Uterus (tissue), 4 donors: ENCODE measurements around the gene EHD3. TPM values are rescaled to one million over a fixed set of nuclear protein-coding genes. Genes with fewer than 3 reads are reported as not detected.

Source experiments
- DNase-seq, 2 donors: peaks; one replicate each; pipeline ENCODE4 v3.0.0-alpha.2; 2019 to 2020
- H3K27ac ChIP-seq, 2 donors: fragments of 200-600 bp; sonication (generic); 1 replicate in 1 of 2; 2 replicates in 1 of 2; pipeline ENCODE4 v1.5.1; 2016 to 2018
- H3K27me3 ChIP-seq, 2 donors: fragments of 200-600 bp; sonication (generic); one replicate each; pipeline ENCODE4 v1.5.1; 2018 to 2019; ENCODE audit warnings: control low read depth in 1 of 2
- H3K36me3 ChIP-seq, 2 donors: fragments of 200-600 bp; sonication (generic); one replicate each; pipeline ENCODE4 v1.5.1; 2019; ENCODE audit warnings: control low read depth in 1 of 2
- H3K4me1 ChIP-seq, 2 donors: fragments of 200-600 bp; sonication (generic); one replicate each; pipeline ENCODE4 v1.5.1; 2018 to 2019; ENCODE audit warnings: control low read depth in 1 of 2
- H3K4me3 ChIP-seq, 2 donors: fragments of 200-600 bp; sonication (generic); 1 replicate in 1 of 2; 2 replicates in 1 of 2; pipeline ENCODE4 v1.5.1; 2018 to 2019; ENCODE audit warnings: mild to moderate bottlenecking in 1 of 2
- H3K9me3 ChIP-seq, 2 donors: fragments of 200-600 bp; sonication (generic); one replicate each; pipeline ENCODE4 v1.5.1; 2019; ENCODE audit warnings: control low read depth in 1 of 2
- POLR2A ChIP-seq, 2 donors: fragments of 450-650 bp; IDR thresholded peaks; one replicate each; pipeline ENCODE4 v1.6.1; 2016; ENCODE audit warnings: antibody characterized with exemption in 2 of 2, mild to moderate bottlenecking in 1 of 2, moderate library complexity in 1 of 2
- intact Hi-C: fragments of 100-400 bp; cut with DNase I; formaldehyde crosslinking; loops from one replicate; pipeline ENCODE4 v1.15.1; 2023; ENCODE audit warnings: low total_unique reads
- total RNA-seq, 4 donors: library from RNA; depleted of rRNA in 3 of 4; stranded (reverse); fragments of >200 nt in 3 of 4; gene quantifications; one replicate each; pipeline versions ENCODE4 v1.1.0 to v1.2.4, GENCODE V29; 2014 to 2023
- TF ChIP-seq, protein P1 (sequence below), 4 experiments: fragments of 200-600 bp in 2 of 4; fragments of 450-650 bp in 2 of 4; sonication (generic) in 2 of 4; IDR thresholded peaks; one replicate each; pipeline ENCODE4 v1.5.1; 2016 to 2019; ENCODE audit warnings: antibody characterized with exemption in 4 of 4, mild to moderate bottlenecking in 2 of 4, moderate library complexity in 1 of 4
- donor health status: DM: yes; HTN: yes; CAD: no.

The EHD3 gene
- total RNA-seq, 4 donors from 2014 or later: 2.6 to 13.1 (median 4.8) TPM

DNA sequence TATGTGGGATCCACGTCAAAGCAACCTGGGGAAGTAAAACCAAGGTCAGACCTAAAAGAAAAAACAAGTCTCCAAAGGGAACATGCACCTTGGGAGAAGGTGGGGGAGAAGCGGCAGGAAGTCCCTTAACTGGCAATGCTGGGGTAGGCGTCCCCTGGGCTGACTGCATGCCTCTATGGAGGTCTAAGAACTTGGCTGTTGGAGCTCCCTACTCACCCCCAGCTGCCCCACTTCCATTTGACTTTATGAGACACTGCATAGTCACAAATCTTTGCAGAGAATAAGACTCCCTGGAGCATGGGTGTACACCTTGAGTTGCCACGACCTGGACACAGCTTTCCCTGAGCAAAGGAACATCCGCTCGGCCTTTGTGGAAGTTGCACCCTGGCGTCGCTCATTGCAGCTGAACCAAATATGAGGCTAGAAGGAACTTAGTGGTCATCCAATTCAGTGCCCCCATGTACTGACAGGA, 19.5 kb upstream of the EHD3 start:
- H3K27ac ChIP-seq: no peak overlapping the region
- no peaks in the 10 kb centered on the region for H3K36me3 ChIP-seq
- DNase-seq: no peak
- no peaks in the 10 kb centered on the region for H3K27me3 ChIP-seq
- no peaks in the 10 kb centered on the region for H3K9me3 ChIP-seq
- H3K4me3 ChIP-seq: no peak overlapping the region
- intact Hi-C loops: no loop called here
- TF ChIP-seq POLR2A (IDR thresholded peaks at IDR 0.05): no peak
- TF ChIP-seq, protein P1, sequence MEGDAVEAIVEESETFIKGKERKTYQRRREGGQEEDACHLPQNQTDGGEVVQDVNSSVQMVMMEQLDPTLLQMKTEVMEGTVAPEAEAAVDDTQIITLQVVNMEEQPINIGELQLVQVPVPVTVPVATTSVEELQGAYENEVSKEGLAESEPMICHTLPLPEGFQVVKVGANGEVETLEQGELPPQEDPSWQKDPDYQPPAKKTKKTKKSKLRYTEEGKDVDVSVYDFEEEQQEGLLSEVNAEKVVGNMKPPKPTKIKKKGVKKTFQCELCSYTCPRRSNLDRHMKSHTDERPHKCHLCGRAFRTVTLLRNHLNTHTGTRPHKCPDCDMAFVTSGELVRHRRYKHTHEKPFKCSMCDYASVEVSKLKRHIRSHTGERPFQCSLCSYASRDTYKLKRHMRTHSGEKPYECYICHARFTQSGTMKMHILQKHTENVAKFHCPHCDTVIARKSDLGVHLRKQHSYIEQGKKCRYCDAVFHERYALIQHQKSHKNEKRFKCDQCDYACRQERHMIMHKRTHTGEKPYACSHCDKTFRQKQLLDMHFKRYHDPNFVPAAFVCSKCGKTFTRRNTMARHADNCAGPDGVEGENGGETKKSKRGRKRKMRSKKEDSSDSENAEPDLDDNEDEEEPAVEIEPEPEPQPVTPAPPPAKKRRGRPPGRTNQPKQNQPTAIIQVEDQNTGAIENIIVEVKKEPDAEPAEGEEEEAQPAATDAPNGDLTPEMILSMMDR (IDR thresholded peaks at IDR 0.05): no peak
- no peaks in the 10 kb centered on the region for H3K4me1 ChIP-seq

DNA sequence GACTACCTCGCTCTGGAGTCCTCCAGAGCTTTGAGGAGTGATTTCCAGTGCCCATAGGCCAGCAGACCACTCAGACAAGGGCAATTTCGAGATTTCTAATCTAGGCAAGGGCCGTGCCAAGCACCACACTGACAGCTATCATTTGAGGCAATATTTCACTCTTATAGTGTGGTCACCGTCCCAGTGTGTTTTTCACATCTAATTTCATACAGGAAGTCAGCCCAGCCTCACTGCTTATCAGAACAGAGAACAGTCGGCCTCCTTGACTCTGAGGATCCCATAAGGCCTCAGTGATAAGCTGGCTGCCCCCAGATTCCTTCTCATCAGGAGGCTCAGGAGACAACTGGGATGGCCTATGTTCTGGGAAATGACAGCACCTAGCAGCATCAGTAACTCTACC, 17.2 kb upstream of the EHD3 start:
- no peak for DNase-seq
- Histone ChIP-seq H3K36me3 (no peaks in the 10 kb centered on the region), H3K4me3 (no peak overlapping the region), H3K4me1 (no peaks in the 10 kb centered on the region), H3K27ac (no peak overlapping the region), H3K27me3 (no peaks in the 10 kb centered on the region), H3K9me3 (no peaks in the 10 kb centered on the region)
- intact Hi-C loops: no loop called here
- TF ChIP-seq, protein P1 (IDR thresholded peaks at IDR 0.05): no peak
- no peak for TF ChIP-seq POLR2A (IDR thresholded peaks at IDR 0.05)

DNA sequence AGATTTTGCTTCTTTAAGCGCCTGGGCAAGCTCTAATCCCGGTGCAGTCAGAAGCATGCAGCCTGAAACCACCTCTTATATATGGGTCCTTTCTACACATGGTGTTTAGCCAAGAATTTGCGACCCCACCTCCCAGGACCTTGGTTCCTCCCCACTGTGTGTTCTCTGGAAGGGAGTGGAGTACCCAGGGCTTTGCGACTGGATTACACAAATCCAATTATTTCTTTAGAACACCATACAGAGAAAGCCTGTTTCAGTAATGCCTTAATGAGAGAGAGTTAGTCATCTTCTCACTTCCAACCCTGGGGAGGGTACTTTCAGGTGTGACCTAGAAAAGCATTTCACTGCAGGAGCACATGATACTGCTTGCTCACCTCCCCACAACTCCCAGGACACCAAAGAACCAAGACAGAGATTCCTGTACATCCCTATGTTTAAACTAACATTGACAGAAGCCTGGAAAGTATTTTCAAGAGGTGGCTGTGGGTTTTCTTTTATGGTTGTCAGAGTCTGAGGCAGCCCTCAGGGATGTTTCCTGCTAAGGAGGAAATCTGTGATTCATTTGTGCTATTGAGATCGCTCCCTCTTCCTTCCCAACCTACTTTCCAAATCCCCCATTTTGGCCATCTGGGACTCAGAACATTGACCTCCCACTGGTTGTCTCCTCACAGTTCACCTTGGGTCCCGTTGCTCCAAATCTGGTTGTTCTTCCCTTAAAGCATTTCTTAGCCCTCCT, 16.3 kb upstream of the EHD3 start, which contains the start of gene CAPN14:
Gene CAPN14 (minus strand): TSS at position 51 of the 736 bp plus-strand sequence. CDS start 12,068 bp downstream, outside the sequence.
- Histone ChIP-seq H3K36me3 (no peaks in the 10 kb centered on the region), H3K9me3 (no peaks in the 10 kb centered on the region), H3K4me3 (no peak within 1 kb of the TSS), H3K27ac (no peak within 1 kb of the TSS), H3K27me3 (no peaks in the 10 kb centered on the region), H3K4me1 (no peaks in the 10 kb centered on the region)
- TF ChIP-seq, protein P1 (IDR thresholded peaks at IDR 0.05): no peak
- TF ChIP-seq POLR2A (IDR thresholded peaks at IDR 0.05): no peak
- intact Hi-C loops: no loop called here
- no peak for DNase-seq

DNA sequence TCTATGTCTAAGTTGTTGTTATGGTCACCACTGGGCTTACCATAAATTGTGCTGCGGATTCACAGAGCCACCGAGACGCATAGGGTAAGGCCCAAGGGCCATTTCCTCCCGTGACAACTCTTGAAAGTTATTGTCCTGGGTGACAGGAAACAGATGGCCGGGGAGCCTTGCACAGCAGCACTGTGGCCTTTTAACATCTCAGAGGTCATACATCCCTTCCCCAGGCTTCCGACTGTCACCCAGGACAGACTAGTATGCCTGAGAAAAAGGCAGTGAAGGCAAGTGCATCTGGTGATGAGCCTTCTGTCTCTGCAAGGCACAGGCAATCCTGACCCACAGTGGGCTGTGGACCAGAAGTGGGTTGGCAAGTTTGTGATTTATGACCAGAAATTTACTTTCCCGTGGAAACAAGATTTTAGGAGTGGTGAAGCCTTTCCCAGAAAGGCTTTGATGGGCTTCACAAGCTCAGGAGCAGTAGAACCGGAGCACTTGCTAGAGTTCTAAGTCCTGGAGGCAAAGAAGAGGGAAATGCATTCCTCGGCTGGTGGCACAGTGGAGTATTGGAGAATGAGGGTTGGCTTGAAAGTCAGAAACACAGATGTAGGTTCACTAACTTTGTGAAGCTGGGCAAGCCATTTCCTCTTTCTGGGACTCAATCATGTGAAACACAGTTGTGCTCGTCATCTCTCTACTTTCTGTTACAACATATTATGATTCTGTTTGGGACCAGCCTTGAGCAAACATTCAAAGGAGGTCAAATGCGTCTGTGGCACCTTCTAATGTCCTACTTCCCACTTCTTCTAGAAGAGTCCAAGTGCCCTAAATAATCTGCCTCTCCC, 14.6 kb upstream of the EHD3 start:
- TF ChIP-seq, protein P1 (IDR thresholded peaks at IDR 0.05): no peak
- TF ChIP-seq POLR2A (IDR thresholded peaks at IDR 0.05): no peak
- Histone ChIP-seq H3K36me3 (no peaks in the 10 kb centered on the region), H3K27me3 (no peaks in the 10 kb centered on the region), H3K9me3 (no peaks in the 10 kb centered on the region), H3K4me1 (no peaks in the 10 kb centered on the region), H3K27ac (no peak overlapping the region), H3K4me3 (no peak overlapping the region)
- intact Hi-C loops: no loop called here
- no peak for DNase-seq

DNA sequence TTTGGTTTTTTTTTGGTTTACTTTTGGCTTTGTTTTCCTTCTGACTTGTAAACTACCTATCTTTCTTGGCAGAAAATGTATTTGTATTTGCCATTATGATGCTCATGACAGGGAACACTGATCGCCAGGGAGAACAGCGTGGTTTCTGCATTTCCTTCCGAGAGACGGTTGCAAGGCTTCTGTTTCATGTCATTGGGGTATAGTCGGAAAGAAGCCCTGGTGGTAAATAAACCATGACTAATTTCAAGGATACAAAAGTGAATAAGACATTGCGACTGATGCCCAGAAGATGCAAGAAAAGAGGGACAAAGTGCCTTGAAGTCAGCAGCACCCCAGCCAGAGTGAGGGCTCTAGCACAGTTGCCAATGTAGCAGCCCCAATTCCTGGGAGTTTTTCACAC, 12.4 kb upstream of the EHD3 start:
- no peaks in the 10 kb centered on the region for H3K36me3 ChIP-seq
- TF ChIP-seq, protein P1 (IDR thresholded peaks at IDR 0.05): no peak
- no peak for TF ChIP-seq POLR2A (IDR thresholded peaks at IDR 0.05)
- H3K4me3 ChIP-seq: no peak overlapping the region
- H3K4me1 ChIP-seq: no peaks in the 10 kb centered on the region
- intact Hi-C loops: no loop called here
- DNase-seq: no peak
- no peaks in the 10 kb centered on the region for H3K9me3 ChIP-seq
- no peak overlapping the region for H3K27ac ChIP-seq
- no peaks in the 10 kb centered on the region for H3K27me3 ChIP-seq
